Fibroblast of the aortic adventitia (primary cell): ENCODE data around the gene SPACA7. TPM values are rescaled to one million over a fixed set of nuclear protein-coding genes. Genes with fewer than 3 reads are reported as not detected.

Experiments
- DNase-seq: peaks from one replicate; pipeline ENCODE4 v3.0.0-alpha.2; 2010; ENCODE audit warnings: low read depth
- H3K4me3 ChIP-seq: 2 replicates; pipeline ENCODE4 v1.5.1; 2011; ENCODE audit warnings: low read depth, mild to moderate bottlenecking, control low read depth, low read length, moderate library complexity
- CTCF ChIP-seq: IDR thresholded peaks from 2 replicates; pipeline ENCODE4 v1.5.1; 2011; ENCODE audit warnings: mild to moderate bottlenecking, low read length, control low read depth, inconsistent platforms; ENCODE audit not compliant: insufficient read depth
- total RNA-seq: library from RNA; depleted of rRNA; stranded (reverse); fragments of >200 nt; gene quantifications from 2 replicates; pipeline ENCODE4 v1.2.3, GENCODE V29; 2012; ENCODE audit warnings: low replicate concordance

Gene SPACA7
- total RNA-seq, 1 donor: not detected

DNA sequence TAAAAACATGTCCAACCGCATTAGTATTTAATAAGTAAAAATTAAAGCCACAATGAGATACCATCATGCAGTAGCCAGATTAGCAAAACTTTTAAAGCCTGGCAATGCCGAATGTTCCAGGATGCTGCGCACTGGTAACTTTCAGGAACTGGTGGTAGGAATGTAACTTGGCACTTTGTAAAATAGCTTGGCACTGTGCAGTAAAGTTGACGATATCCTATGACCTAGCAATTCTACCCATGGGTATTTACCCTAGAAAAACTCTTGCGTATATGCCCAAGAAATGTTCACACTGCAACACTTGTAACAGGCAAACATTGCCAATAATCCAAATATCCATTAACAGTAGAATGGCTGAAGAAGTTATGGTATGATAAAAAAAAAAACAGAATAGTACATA, 97.7 kb downstream of the SPACA7 start:
- no peak for DNase-seq
- H3K4me3 ChIP-seq: no peak overlapping the region
- TF ChIP-seq CTCF: no peak

- TF ChIP-seq CTCF: no peak
- no peak overlapping the region for H3K4me3 ChIP-seq
- no peak for DNase-seq
Observed at GRCh38 chr13:112474869-112475268, 98.7 kb downstream of the SPACA7 start.

DNA sequence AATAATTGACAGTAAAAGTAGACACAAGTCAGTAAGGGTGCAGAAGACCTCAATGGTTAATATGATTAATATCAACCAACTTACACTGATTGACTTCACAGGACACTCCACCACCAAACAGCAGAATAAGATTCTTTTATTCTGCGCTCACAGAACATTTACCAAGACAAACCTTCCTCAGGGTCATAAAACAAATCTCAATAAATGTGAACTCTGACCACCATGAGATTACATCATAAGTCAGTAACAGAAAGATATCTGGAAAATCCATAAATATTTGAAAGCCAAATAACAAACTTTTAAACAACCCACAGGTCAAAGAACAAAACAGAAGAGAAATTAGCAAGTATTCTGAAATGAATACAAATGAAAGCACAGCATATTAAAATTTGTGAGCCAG, 99.7 kb downstream of the SPACA7 start:
- DNase-seq: no peak
- TF ChIP-seq CTCF: no peak
- no peak overlapping the region for H3K4me3 ChIP-seq

DNA sequence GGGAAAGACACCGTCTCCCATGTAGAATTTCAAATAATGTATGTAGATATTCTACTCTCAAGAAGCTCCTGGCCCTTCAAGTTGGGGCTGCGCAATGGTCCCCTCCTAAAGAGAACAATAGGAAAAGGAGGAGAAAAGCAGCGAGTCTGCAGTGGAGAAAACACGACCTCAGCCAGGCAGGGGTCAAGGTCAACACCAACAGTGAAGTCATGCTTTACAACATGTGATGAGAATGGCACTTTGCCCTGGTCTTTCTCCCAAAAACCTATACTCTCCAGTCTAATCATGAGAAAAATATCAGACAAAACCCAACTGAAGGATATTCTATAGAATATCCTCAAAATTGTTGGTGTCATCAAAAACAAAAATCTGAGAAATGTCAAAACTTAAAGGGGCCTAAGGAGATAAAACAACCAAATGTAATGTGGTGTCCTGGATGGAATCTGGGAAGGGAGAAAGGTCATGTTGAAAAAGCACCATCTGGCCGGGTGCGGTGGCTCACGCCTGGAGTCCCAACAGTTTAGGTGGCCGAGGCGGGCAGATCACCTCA, 101.0 kb downstream of the SPACA7 start:
- no peak overlapping the region for H3K4me3 ChIP-seq
- no peak for DNase-seq
- no peak for TF ChIP-seq CTCF

DNA sequence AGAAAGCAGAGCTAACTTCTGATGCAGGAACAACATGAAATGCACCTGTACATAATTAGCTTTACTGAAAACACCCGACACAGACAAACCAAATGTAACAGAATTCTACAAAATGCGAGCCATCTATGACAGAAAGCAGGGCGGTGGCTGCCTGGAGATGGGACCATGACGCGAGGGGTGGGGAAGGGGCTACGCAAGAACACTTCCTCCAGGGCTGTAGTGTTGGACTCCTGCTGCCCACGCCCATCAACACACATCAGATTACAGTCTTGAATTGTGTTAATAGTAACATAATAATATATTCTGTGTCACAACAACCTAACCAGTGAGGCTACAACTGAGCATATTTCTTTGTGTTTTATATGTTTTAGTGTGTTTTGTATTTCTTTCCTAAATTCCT, 103.2 kb downstream of the SPACA7 start:
- no peak for DNase-seq
- H3K4me3 ChIP-seq: no peak overlapping the region
- TF ChIP-seq CTCF: no peak

GRCh38 chr13:112481458-112481857, 105.3 kb downstream of the SPACA7 start:
- no peak overlapping the region for H3K4me3 ChIP-seq
- no peak for TF ChIP-seq CTCF
- DNase-seq: no peak

DNA sequence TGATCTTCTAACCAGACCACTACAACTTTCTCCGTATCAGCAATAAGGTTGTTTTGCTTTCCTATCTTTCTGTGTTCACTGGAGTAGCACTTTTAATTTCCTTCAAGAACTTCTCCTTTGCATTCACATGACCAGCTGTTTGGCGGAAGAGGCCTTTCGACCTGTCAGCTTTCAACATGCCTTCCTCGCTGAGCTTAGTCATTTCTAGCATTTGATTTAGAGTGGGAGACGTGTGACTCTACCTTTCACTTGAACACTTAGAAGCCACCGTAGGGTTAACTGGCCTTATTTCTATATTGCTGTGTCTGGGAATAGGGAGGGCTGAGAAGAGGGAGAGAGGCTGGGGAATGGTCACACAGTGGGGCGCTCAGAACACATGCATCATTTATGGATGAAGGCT, 107.1 kb downstream of the SPACA7 start:
- no peak for TF ChIP-seq CTCF
- H3K4me3 ChIP-seq: no peak overlapping the region
- no peak for DNase-seq
